SKM-1 treated with dmso at 0.1 percent for 144 hours (cell line): ENCODE measurements around the gene ABT1.

ENCODE experiments used
- DNase-seq: peaks from one replicate; lab custom pipeline; 2025; ENCODE audit not compliant: unreplicated experiment; lab: John Stamatoyannopoulos, UW

ABT1 gene

DNA sequence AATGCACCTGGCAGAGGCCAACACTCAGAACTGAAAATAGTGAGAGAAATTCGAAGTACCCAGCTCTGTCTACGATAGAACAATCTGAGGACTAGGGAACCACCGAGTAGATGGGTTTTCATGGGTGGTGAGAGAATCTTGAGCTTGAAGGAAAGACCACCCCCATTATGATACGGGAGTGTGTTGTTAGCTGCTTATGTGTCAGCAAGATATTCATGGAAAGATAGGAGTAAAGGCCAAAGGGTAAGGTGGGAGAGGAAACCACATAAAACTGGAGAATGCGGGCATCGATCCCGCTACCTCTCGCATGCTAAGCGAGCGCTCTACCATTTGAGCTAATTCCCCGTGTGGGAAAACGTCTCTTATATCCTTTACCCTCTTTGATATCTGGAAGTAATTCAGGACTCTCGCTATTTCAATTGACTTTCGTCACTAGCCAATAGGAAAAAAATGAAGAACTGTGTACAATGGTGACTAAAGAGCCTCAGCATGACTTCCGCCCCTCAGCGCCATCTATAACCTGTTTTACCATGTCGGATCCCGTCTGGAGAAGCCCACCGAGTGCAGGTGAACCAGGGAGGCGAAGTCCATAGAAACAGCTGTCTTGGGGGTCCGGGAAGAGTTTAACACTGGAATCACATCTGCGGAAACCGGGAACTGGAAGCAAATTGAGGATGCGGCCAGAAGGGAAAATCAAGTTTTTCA is 25.0 kb upstream of the ABT1 start:
- peak; percentile 83 for DNase-seq

DNA sequence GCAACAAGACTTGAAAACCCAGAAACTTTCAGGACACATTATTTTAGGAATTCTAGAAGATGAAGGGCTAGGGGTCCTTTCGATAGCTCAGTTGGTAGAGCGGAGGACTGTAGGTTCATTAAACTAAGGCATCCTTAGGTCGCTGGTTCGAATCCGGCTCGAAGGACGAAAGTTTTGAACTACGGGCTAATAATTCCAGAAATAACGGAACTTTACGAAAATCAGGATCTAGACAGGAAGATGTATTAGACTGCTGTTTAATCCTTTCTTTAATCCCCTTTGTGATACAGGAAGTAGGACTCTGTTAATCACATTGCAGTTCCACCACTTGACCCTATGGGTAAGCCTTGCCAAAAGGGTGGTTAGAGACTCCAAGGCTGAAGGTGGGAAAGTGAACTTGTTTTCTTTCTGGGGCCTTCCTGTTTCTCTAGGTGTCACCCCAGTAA is 21.2 kb upstream of the ABT1 start:
- no peak for DNase-seq

DNA sequence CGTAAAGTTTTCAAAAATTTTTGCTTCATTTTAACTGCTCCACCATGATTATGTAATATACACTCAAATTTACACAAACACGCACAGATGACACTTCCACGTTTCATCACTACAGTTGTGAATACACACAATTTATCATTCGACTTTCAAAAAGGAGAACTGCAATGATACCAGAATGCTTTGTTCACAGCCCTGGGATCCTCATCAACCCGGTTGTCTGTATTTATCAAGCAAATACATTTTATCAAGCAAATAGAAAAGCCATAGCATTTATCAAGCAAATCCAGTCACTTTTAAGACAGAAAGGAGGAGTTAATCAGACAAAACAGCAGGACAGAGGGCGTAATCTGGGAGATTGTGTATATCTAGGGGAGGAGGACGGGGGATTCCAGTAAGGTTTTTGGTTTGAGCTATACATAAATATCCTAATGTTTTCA is 20.3 kb upstream of the ABT1 start:
- DNase-seq: peak; percentile 45

DNA sequence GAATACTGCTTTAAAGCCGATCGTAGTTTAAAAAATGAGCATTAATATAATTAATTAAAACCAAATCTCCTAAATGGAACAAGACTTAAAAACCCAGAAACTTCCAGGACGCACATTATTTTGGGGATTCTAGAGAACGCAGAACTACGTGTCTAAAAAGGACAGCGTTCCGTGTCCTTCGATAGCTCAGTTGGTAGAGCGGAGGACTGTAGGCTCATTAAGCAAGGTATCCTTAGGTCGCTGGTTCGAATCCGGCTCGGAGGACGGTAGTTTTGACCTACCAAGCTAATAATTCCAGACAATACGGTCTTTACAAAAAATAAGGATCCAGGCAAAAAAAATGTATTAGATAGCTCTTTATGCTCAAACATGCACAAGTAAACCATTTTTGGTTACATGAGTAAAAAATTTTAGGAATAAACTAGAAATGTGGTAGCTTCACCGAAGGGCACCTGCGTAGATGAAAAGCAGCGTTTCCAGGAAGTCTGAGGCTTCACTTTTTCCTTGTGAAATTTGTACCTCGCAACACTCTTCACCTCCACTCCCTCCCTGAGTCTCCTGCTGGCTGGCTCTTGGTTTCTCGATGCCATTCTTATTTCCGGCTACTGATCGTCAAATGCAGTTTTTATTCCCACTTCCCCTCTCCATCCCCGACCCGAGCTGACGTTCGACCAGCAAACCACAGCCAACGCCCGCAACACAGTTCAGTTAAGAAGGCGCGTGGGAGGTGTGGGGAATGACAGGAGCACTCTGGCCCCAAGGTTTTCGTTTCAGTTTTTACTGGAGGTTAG is 19.6 kb upstream of the ABT1 start:
- peak; percentile 72 for DNase-seq

DNA sequence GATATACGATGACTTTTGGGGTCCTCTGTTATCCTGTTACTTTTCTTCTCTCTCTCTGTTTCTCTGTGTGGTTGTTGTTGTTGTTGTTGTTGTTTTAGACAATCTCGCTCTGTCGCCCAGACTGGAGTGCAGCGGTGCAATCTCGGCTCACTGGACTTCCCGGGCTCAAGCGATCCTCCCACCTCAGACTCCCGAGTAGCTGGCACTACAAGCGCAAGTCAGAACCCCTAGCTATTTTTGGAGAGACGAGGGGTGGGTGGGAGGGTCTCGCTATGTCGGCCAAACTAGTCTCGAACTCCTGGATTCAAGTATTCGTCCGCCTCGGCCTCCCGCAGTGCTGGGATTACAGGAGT is 19.1 kb upstream of the ABT1 start:
- DNase-seq: no peak

DNA sequence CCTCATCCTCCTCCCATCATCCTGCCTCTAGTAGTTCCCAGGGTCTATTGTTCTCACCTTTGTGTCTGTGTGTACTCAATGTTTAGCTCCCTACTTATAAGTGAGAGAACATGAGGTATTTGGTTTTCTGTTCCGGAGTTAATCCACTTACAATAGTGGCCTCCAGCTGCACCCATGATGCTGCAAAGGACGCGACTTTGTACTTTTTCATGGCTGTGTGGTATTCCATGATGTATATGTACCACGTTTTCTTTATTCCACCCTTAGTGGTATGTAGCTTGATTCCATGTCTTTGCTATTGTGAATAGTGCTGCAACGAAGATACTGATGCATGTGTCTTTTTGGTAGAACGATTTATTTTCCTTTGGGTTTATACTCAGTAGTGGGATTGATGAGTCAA is 18.5 kb upstream of the ABT1 start:
- DNase-seq: no peak

DNA sequence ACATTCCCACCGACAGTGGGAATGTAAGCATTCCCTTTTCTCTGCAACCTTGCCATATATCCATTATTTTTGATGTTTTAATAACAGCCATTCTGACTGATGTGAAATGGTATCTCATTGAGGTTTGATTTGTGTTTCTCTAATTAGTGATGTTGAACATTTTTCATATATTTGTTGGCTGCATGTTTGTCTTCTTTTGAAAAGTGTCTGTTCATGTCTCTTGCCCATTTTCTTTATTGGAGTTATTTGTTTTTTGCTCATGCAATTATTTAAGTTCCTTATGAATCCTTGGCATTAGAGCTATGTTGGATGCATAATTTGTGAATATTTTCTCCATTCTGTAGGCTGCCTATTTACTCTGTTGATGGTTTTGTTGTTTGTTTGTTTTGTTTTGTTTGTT is 18.0 kb upstream of the ABT1 start:
- no peak for DNase-seq

DNA sequence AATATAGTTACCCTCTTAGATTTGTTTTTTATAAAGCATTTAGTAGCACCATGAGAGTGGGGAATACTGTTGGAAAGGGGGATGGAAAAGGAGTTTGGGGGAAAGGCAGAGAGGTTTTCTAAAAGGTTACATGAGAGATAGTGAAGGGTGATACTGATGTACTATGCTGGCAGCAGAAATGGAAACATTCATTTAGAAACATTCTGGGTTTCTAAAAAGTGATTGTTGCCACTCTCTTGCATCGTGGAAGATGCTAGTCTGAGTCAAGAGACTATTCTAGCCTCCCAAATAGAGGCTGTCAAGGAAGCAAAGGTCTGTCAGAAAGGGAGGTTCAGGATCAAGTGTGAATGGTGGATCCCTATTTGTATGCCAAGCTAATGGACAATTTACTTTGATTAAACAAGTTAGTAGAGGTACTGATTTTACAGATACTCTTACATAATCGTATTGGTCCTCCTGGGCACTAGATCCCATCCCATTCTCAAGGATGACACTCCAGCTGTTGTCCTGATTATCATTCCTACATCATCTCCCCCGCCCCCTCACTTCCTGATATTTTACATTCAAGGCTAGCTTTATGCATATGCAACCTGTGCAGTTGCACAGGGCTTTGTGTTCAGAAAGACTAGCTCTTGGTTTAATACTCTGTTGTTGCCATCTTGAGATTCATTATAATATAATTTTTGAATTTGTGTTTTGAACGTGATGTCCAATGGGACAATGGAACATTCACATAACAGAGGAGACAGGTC is 15.4 kb upstream of the ABT1 start:
- DNase-seq: no peak

DNA sequence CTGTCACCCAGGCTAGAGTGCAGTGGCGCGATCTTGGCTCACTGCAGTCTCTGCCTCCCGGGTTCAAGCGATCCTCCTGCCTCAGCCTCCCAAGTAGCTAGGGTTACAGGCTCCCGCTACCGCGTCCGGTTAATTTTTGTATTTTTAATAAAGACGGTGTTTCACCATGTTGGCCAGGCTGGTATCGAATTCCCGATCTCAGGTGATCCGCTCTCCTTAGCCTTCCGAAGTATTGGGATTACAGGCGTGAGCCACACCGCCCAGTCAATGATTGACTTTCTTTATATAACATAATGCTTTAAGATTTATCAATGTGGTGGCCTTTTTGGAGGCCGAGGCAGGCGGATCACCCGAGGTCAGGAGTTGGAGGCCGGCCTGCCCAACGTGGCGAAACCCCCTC is 7.8 kb upstream of the ABT1 start:
- DNase-seq: no peak

DNA sequence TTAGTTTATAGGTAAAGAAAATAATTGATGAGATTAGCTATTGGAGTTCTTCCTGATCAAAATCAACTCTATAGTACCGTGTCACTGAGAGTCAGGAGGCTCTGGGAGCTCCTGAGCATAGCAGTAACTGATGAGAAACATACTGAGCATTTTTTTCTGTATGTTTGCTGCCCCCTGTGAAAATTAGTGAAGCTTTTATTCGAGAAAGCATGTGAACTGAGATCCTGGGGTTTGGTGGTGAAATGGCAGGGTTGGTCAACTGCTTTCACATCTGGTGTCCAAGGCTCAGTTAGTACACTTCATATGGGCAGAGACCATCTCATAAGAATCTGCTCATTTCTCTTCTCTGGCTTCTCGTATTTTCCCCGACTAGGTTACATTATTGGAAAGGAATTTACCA is 4.1 kb upstream of the ABT1 start:
- DNase-seq: no peak

DNA sequence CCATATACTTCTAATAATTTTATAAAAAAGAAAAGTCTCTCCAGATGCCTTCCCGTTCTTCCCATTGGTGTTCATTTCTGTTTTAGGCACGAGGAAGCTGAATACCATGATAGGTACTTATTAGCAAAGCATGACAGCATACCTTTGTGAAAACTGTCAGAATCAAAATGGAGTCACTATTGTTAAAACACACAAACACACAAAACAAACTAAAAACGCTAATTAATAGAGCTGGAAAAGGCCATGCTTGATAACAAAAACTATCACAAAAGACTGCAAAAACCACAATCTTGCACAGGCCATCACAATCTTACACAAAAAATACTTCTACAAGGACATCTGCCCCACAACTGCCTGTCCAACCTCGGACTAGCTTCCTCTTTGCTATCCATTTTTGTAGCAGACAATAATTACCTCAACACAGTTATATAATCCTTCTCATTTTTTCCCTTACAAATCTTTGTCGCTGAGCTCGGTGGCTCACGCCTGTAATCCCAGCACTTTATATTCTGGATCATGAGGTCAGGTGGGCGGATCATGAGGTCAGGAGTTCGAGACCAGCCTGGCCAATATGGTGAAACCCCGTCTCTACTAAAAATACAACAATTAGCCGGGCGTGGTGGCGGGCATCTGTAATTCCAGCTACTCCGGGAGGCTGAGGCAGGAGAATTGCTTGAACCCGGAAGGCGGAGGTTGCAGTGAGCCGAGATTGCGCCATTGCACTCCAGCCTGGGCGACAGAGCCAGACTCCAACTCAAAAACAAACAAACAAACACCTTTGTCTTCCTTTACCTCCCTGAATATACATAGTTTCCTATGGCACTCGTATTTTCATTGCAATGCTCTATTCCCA is 3.2 kb upstream of the ABT1 start:
- DNase-seq: no peak

DNA sequence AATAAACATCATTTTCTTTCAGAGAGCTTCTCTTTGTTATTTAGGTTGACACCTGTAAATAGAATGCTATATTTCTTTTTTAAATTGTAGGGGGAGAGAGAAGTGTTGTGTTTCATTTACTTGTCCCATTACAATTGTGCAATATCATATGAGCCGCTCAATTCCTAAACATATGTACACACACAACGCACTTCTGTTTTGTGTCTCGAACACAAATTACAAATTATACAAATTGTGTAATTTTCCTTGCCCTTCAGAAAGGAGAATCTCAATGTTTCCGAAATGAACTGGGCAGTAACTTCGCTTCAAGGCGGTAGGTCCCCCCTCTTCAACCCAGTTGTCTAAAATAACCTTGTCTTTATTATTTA is 2.6 kb upstream of the ABT1 start:
- no peak for DNase-seq

DNA sequence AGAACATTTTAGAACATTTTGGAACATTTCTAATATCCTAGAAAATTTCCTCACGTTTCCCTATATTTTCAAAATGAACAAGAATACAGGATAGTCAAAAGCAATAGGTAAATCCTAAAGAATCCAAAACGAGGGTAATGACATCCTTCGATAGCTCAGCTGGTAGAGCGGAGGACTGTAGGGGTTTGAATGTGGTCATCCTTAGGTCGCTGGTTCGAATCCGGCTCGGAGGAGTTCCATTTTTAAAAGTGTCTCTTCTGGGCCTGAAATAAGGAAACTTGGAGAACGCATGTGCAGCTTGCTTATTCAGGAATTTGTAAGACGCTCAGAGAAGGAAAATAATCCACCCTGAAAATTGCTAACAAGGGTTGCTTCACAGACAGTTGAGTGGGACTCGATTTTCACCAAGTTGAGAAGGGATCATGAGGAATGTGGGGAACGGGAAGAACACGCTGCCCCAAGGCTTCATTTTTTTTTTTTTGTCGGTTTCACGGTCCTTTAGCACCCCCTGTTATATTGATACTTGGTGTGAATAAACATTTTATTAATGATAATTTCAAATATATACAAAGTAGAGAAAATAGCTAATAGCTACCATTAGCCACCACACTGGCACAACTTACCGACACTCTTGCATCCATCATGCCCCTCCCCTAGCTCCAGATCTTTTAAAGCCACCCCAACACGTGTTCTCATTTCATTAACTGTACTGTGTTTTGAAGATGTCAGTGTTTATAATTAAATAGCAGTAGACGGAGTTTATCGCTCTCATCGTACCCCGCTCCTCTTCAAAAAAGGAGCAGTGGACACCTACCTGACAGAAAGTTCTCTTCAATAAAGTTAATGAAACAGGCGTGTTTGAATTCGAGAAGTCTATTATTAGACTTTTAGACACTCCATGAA is 1.8 kb upstream of the ABT1 start:
- DNase-seq: no peak

DNA sequence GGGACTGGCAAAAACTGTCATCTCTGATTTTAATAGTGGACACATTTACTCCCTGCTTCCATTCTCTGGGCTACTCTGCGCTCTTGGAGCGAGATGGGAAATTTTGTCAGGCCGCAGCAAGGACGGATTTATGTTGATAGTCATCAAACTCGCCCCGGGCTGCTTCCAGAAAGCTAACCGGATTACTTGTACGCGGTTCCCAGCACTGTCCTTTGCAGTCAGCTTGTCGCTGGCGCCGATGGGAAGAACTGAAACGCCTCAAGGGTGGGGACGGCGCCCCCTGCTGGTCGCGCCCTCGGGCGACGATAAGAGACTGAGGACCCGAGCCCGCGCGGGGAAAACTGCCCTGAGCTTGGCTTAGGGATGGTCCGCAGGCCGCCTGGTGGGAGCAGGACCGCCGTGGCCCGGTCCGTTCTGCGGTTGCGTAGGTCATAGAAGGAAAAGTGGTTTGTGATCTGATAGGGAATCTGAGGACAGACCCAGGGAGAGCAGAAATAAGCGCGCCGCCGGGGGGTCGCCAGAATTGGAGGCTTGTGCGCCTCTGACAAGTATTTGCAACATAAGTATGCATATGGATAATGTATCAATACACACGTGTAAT is 984 bp upstream of the ABT1 start:
- DNase-seq: peak; percentile 82

DNA sequence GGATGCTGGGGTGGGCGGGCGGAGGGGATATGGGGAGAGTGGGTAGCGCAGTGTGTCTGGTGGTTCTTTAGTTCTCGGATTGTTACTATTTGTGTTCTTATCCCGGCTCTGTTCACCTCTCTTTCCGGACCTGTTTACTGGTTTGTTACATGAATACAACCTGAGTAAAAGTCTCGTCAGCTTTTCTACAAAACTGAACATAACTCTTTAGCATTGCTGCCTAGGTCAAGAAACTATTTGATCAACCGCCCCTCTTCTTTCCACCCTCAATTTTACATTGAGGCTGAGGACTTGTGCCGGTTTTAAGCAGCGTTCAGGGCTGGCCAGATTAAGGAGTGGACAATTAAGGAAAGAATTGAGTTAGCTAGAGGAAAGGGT is 625 bp downstream of the ABT1 start:
- no peak for DNase-seq

DNA sequence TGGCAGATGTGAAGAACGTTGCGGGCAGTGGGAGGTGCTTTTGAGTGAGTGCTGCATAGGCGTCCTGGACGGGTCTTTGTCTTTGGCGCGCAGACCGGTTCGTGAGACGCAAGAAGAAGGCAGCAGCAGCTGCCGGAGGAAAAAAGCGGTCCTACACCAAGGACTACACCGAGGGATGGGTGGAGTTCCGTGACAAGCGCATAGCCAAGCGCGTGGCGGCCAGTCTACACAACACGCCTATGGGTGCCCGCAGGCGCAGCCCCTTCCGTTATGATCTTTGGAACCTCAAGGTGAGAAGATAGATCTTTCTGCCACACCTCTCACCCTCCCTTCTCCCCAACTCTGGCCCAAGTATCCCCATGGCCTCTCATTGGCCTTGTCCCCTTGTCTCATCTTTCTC is 1.1 kb downstream of the ABT1 start:
- no peak for DNase-seq

DNA sequence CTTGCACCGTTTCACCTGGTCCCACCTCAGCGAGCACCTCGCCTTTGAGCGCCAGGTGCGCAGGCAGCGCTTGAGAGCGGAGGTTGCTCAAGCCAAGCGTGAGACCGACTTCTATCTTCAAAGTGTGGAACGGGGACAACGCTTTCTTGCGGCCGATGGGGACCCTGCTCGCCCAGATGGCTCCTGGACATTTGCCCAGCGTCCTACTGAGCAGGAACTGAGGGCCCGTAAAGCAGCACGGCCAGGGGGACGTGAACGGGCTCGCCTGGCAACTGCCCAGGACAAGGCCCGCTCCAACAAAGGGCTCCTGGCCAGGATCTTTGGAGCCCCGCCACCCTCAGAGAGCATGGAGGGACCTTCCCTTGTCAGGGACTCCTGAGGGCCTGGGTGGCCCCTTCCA is 1.5 kb downstream of the ABT1 start:
- no peak for DNase-seq

DNA sequence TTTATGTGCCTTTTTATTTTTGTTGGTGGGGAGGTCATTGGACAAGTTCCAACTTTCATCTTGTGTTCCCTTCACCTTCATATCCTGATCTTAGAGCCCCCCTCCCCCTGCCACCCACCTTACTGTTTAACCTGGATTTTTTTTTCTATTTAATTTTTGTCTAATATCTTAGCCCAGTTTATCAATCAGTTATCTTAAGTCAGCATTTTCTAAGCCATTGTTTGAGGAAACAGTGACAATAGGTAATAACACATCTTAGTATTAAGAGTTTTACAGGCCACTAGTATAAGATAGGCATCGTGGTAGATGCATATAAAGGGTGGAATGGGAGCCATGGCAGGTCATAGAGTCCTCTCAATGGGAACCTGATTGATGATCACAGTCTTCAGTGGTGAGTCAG is 2.4 kb downstream of the ABT1 start:
- no peak for DNase-seq

DNA sequence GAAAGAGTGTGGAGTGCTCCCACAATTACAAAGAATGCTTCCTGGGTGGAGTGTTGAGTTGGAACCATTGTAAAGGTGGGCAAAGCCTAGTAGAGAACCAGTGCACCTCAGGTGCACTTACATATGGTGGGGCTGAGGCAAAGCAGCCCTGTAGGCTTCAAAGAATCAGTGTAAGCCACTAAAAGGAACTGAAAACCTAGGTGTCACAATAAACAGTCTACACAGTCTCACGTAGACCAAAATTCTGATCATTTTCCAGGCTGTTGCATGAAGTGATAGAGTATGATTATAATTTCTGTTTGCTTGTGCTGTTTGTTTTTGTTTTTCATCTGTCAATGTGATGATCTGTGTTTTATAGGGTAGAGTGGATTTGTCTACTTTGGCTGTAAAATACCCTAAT is 2.8 kb downstream of the ABT1 start:
- DNase-seq: no peak

DNA sequence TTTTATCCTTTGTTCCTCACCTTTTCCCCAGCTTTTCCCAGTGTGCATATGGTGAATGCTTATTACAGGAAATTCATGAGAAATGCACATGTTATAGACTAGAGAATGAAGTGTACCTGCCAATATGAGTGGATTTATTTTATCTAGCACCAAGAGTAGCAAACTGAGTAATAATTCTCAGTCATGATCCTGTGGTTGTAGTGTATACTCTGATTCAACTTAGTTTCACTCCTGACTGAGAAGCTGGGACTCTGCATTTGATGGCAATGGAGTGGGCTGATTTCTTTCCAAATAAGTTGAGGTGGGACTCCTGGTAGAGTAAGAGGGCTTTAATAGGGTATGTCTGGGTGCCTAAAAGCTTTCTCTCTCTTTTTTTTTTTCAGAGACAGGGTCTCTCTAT is 4.0 kb downstream of the ABT1 start:
- DNase-seq: no peak
